Measurements from ENCODE around the gene ERC2. TPM values are rescaled to one million over a fixed set of nuclear protein-coding genes. Genes with fewer than 3 reads are reported as not detected.

The ERC2 gene
- total RNA-seq, 1 donor from 2014 or later: 48.3 TPM

DNA sequence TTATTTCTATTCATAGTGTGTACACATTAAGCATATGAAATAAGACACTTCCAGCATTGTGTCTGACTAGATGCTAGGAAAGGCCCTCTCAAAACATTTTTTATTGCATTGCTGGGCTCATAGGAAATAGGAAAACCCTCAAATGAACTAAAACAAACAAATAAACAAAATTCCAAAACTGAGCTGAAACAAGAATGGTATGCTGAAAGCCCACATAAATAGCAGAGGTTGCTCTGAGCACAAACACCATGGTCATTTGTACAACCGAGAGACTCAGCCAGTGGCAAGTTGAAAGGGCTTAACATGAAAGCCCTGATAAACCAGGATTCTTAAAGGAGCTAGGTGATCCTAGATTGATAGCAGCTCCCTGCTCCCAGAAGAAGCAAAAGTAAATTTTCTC is 671.2 kb downstream of the ERC2 start:
- Mint-ChIP-seq H3K27ac (ENCODE audit: unreplicated experiment) (no peak overlapping the region), H3K36me3 (ENCODE audit: unreplicated experiment) (peaks cover 4% of the 10 kb centered on the region), H3K4me1 (ENCODE audit: low read depth, unreplicated experiment) (no peaks in the 10 kb centered on the region), H3K27me3 (ENCODE audit: unreplicated experiment) (no peaks in the 10 kb centered on the region), H3K9me3 (ENCODE audit: unreplicated experiment) (peaks cover 3% of the 10 kb centered on the region), H3K4me3 (ENCODE audit: unreplicated experiment) (no peak overlapping the region)
- TF ChIP-seq, protein P1, sequence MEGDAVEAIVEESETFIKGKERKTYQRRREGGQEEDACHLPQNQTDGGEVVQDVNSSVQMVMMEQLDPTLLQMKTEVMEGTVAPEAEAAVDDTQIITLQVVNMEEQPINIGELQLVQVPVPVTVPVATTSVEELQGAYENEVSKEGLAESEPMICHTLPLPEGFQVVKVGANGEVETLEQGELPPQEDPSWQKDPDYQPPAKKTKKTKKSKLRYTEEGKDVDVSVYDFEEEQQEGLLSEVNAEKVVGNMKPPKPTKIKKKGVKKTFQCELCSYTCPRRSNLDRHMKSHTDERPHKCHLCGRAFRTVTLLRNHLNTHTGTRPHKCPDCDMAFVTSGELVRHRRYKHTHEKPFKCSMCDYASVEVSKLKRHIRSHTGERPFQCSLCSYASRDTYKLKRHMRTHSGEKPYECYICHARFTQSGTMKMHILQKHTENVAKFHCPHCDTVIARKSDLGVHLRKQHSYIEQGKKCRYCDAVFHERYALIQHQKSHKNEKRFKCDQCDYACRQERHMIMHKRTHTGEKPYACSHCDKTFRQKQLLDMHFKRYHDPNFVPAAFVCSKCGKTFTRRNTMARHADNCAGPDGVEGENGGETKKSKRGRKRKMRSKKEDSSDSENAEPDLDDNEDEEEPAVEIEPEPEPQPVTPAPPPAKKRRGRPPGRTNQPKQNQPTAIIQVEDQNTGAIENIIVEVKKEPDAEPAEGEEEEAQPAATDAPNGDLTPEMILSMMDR (IDR thresholded peaks at IDR 0.05; ENCODE audit: partially characterized antibody, unreplicated experiment): no peak
- DNase-seq: no peak

DNA sequence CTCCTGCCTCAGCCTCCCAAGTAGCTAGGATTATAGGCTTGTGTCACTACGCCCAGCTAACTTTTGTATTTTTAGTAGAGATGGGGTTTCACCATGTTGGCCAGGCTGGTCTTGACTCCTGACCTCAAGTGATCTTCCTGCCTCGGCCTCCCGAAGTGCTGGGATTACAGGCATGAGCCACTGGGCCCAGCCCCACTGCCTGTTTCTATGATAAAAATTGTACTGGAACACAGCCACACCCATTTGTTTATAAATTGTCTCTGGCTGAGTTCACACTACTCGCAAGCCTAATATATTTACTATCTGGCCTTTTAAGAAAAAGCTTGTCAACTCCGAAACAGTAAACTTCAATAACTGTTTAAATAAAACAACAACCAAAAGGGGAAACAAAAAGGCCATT is 671.7 kb downstream of the ERC2 start:
- TF ChIP-seq, protein P1 (IDR thresholded peaks at IDR 0.05; ENCODE audit: partially characterized antibody, unreplicated experiment): no peak
- H3K4me1 Mint-ChIP-seq (ENCODE audit: low read depth, unreplicated experiment): no peaks in the 10 kb centered on the region

DNA sequence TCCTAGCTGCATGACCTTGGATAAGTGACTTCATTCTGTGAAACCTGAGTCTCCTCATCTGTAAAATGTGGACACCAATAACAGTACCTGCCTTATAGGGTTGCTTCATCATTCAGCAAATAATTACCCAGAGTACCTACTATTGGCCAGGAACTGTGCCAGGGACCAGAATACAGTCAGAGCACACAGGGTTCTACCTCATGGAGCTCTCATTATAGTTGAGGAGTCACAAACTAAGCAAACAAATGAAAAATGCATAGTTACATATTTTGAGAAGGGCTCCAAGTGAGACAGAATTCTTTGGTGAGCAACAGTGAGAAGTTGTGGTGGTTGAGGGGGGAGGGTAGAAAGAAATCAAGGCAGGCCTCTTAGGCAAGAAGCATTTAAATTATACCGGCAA is 672.5 kb downstream of the ERC2 start:
- TF ChIP-seq, protein P1 (IDR thresholded peaks at IDR 0.05; ENCODE audit: partially characterized antibody, unreplicated experiment): no peak
- Mint-ChIP-seq H3K27ac (ENCODE audit: unreplicated experiment) (no peak overlapping the region), H3K36me3 (ENCODE audit: unreplicated experiment) (peaks cover 4% of the 10 kb centered on the region), H3K4me3 (ENCODE audit: unreplicated experiment) (no peak overlapping the region), H3K4me1 (ENCODE audit: low read depth, unreplicated experiment) (no peaks in the 10 kb centered on the region), H3K9me3 (ENCODE audit: unreplicated experiment) (peaks cover 3% of the 10 kb centered on the region), H3K27me3 (ENCODE audit: unreplicated experiment) (no peaks in the 10 kb centered on the region)
- DNase-seq: no peak

More for the DNA sequence above, 671.7 kb downstream of the ERC2 start:
- Mint-ChIP-seq H3K27me3 (ENCODE audit: unreplicated experiment) (no peaks in the 10 kb centered on the region), H3K4me3 (ENCODE audit: unreplicated experiment) (no peak overlapping the region), H3K36me3 (ENCODE audit: unreplicated experiment) (peaks cover 4% of the 10 kb centered on the region), H3K9me3 (ENCODE audit: unreplicated experiment) (peaks cover 3% of the 10 kb centered on the region), H3K27ac (ENCODE audit: unreplicated experiment) (no peak overlapping the region)
- DNase-seq: no peak

DNA sequence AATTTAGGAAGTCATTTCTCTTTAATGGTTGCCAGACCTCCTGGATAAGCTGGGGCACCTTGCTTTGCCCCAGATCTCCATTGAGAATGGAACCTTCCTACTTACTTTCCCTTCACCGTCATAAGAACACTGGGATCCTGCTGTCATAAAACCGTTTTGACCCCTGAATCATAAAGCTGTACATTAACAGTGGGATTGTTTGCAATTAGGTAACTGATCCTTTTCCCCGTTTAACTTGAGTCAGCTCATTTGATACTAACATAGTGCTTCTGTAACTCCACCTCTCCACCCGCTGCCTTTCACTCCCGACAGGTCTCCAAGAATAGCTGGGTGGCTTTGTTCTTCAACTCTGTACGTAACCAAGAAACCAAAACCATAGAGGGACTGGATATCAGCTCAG is 673.0 kb downstream of the ERC2 start:
- no peak for DNase-seq
- Mint-ChIP-seq H3K27ac (ENCODE audit: unreplicated experiment) (no peak overlapping the region), H3K27me3 (ENCODE audit: unreplicated experiment) (no peaks in the 10 kb centered on the region), H3K4me1 (ENCODE audit: low read depth, unreplicated experiment) (no peaks in the 10 kb centered on the region), H3K4me3 (ENCODE audit: unreplicated experiment) (no peak overlapping the region), H3K9me3 (ENCODE audit: unreplicated experiment) (peaks cover 3% of the 10 kb centered on the region), H3K36me3 (ENCODE audit: unreplicated experiment) (peaks cover 4% of the 10 kb centered on the region)
- TF ChIP-seq, protein P1 (IDR thresholded peaks at IDR 0.05; ENCODE audit: partially characterized antibody, unreplicated experiment): no peak

DNA sequence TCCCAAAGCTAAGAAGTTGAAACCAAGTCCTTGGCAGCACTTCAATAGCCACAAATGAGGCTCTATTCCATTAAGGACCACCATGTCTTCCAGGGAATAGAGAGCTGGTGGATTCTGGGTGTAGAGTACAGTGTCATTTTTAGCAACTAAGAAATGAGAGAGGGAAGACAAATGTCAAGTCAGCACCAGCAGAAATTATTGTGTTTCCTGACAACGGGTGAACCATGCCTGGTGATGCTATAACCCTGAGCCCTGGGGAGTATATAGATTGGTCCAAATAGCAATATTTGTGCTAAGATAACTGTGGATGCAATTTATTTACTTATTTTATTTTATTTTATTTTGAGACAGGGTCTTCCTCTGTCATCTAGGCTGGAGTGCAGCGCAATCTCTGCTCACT is 675.5 kb downstream of the ERC2 start:
- no peak for DNase-seq
- H3K27me3 Mint-ChIP-seq (ENCODE audit: unreplicated experiment): no peaks in the 10 kb centered on the region
- H3K27ac Mint-ChIP-seq (ENCODE audit: unreplicated experiment): no peak overlapping the region
- TF ChIP-seq, protein P1 (IDR thresholded peaks at IDR 0.05; ENCODE audit: partially characterized antibody, unreplicated experiment): no peak
- peaks cover under 1% of the 10 kb centered on the region for H3K36me3 Mint-ChIP-seq (ENCODE audit: unreplicated experiment)
- H3K4me3 Mint-ChIP-seq (ENCODE audit: unreplicated experiment): no peak overlapping the region
- H3K9me3 Mint-ChIP-seq (ENCODE audit: unreplicated experiment): no peaks in the 10 kb centered on the region
- no peaks in the 10 kb centered on the region for H3K4me1 Mint-ChIP-seq (ENCODE audit: low read depth, unreplicated experiment)
